ENCODE data around the gene FCN3.

GRCh38 chr1:27417713-27418112 lies 43.1 kb upstream of the FCN3 start:
- TF ChIP-seq CTCF (IDR thresholded peaks at IDR 0.05 in 2 of 3, conservative IDR thresholded peaks at IDR 0.05 in 1 of 3; ENCODE audit: insufficient read depth in 2 of 3, low read depth in 1 of 3, low read length in 3 of 3) (no peak), PRMT5 (CRISPR knock-in tag; IDR thresholded peaks at IDR 0.05) (no peak), ELK3 (CRISPR knock-in tag; IDR thresholded peaks at IDR 0.05) (no peak), FOXJ2 (tag; IDR thresholded peaks at IDR 0.05) (no peak), E2F3 (CRISPR knock-in tag; IDR thresholded peaks at IDR 0.05) (no peak), TFAP4 (CRISPR knock-in tag; IDR thresholded peaks at IDR 0.05; ENCODE audit: borderline replicate concordance) (no peak), ZBTB43 (CRISPR knock-in tag; IDR thresholded peaks at IDR 0.05) (no peak), ZNF639 (CRISPR knock-in tag; conservative IDR thresholded peaks at IDR 0.05 in 1 of 2, IDR thresholded peaks at IDR 0.05 in 1 of 2) (no peak), ZNF655 (CRISPR knock-in tag; IDR thresholded peaks at IDR 0.05) (no peak), CBX5 (IDR thresholded peaks at IDR 0.05; ENCODE audit: borderline replicate concordance, low read depth) (no peak), SIN3A (IDR thresholded peaks at IDR 0.05; ENCODE audit: borderline replicate concordance in 2 of 2, control insufficient read depth in 1 of 2, low read depth in 2 of 2, low read length in 2 of 2) (no peak), ZNF512 (tag; IDR thresholded peaks at IDR 0.05) (no peak)
